Measurements from ENCODE around the gene ZC3H10.

ZC3H10 gene

DNA sequence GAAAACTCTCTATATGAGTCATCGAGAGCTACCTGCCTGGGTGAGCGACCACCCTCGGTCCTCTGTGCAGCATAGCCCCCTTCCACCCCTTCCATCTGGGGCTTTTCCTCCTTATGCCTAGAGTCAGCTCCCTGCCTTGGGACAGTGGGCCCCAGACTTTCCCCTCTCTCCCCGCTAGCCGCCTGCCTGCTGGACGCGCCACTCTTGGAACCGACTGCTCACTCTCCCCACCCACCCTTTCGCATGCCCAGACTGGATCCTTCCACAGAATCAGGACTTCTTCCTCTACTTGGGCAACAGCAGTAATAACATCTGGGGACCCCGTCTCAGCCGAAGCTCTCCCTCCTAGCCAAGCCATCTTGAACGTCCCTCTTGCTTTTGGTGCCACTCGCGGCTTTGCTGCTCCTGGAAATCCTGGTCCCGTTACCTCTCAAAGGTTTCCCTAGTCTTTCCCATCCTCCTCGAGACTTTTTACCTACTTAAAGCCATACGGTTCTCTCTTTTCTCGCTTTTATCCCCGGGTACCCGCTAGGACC lies 10.7 kb downstream of the ZC3H10 start:
- DNase-seq: no peak

DNA sequence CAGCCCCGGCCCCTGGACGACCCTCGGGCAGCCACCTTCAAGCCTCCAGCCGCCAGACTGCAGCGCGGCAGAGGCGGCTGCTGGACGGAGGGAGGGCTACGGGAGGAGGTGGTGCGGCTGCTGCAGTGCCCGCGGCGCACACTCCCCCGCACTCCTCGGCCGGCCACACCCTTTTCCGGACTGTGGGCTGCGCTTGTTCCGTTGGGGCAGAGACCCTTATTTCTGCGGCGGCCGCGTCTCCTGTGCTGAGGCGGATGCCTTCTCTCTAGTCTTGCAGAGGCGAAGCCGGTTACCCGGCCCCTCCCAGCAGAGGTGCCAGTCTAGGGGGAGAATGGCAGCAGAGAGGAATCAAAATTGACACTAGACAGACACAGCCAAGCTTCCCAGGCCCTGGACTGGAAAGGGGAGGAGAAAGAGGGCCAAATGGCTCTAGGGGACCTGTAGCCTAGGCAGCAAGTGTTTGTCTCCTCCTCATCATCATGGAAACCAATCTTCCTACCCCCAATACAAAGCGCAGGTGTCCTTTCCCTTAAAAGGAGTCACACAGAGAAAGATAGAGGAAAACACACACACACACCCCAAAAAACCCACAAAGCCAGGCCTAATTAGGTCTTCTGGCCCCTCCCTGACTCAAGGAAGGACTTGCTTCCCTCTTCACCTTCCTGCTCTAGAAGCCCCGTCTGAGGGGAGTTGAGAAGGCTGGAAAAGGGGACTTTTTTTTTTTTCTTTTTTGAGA lies 11.3 kb downstream of the ZC3H10 start:
- DNase-seq: peak; percentile 56

DNA sequence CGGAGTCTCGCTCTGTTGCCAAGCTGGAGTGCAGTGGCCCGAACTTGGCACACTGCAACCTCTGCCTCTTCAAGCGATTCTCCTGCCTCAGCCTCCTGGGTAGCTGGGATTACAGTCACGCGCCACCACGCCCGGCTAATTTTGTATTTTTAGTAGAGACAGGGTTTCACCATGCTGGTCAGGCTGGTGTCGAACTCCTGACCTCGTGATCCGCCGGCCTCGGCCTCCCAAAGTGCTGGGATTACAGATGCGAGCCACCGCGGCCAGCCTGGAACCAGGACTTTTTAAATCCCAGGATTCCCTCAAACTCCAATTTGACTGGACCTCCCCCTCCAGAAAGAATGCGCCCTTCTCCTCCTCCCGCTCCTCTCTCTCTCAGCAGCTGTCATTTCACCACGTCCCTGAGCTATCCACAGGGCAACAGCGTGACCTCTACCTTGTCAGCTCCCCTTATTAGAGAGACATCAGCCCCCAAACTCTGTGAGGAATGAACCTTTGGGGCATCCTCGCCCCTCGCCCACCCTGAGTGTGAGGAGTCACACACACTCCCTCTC lies 12.0 kb downstream of the ZC3H10 start:
- DNase-seq: no peak

DNA sequence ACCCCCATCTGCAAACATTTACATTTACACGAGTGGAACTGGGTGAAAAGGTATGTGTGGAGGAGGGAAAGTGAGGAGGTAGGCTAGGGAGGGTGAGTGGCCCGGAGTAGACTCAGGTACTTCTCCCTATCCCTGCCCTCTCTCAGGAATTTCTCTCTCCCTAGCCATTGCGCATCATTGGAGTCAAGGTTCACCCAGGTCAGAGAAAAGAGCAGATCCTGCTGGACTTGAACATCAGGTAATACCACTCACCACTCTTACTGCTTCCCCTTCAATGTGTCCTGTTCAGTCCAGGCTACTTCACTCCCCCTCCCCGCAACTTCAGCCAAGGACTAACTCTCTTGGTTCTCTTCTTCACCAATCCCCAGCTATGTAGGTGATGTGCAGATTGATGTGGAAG lies 12.8 kb downstream of the ZC3H10 start:
- no peak for DNase-seq

DNA sequence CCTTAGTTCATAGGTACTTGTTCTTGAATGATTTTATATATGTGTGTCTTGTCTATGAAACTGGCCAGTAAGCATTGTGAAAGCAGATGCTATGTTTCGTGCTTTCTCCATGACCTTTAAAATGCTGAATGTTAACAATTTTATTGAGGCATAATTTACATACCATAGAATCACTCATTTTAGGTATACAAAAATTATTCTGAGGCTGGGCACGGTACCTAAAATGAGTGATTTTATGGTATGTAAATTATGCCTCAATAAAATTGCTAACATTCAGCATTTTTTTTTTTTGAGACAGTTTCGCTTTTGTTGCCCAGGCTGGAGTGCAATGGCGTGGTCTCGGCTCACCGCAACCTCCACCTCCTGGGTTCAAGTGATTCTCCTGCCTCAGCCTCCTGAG lies 16.8 kb downstream of the ZC3H10 start:
- DNase-seq: no peak

DNA sequence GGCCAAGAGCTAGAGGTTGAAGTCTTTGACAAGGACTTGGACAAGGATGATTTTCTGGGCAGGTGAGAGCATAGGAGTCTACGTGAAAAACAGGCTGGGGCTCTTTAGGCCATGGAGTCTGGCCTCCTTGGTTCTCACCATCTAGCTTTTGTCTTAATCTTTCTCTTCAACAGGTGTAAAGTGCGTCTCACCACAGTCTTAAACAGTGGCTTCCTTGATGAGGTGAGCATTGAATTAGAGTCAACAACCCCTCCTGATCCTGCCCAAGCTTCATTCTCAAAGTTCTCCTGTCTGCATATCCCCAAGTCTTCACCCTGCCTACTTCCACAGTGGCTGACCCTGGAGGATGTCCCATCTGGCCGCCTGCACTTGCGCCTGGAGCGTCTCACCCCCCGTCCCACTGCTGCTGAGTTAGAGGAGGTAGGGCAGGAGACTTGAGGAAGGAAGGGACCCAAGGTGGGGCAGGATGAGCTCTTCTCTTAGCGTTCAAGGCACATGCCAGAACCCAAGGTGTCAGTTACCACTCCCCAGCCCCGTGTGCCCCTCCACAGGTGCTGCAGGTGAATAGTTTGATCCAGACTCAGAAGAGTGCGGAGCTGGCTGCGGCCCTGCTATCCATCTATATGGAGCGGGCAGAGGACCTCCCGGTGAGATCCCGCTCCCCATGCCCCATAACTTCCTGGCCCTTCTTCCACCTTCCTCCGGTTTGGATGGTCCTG lies 19.9 kb downstream of the ZC3H10 start:
- DNase-seq: no peak

DNA sequence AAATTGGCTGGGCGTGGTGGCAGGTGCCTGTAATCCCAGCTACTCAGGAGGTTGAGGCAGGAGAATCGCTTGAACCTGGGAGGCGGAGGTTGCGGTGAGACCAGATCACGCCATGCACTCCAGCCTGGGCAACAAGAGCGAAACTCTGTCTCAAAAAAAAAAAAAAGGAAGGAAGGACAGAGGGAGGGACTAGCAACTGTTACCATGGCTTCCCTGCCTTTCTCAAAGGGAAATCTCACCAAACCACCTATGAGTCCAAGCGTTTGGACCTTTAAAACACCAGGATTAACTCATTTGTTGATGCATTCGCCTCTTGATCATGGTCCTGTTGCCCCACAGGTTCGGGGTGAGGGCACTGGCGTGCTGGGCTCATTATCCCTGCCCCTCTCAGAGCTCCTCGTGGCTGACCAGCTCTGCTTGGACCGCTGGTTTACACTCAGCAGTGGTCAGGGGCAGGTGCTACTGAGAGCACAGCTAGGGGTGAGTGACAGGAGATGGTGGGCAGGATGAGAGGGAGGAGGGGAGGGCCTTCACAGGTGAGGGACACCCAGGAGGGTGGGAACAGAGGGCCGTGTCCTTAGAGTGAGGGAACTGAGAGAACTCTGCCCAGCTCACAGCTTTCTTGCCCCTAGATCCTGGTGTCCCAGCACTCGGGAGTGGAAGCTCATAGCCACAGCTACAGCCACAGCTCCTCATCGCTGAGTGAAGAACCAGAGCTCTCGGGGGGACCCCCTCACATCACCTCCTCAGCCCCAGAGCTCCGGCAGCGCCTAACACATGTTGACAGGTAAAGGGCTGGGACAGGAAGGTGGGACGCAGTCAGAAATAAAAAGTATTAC lies 24.1 kb downstream of the ZC3H10 start:
- no peak for DNase-seq

DNA sequence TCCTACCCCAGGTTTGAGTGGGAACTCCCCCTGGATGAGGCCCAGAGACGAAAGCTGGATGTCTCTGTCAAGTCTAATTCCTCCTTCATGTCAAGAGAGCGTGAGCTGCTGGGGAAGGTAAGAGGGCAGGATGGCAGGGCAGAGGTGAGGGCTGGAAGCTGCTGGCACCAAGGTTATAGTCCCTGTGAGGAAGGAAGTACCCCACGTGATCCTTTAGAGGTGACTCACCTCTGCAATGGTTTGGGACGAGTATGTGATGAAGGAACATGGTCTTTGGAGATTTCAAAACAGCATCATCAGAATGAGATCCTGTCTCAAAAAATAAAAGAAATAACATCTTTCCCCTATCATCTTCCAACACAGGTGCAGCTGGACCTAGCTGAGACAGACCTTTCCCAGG lies 25.2 kb downstream of the ZC3H10 start:
- no peak for DNase-seq

DNA sequence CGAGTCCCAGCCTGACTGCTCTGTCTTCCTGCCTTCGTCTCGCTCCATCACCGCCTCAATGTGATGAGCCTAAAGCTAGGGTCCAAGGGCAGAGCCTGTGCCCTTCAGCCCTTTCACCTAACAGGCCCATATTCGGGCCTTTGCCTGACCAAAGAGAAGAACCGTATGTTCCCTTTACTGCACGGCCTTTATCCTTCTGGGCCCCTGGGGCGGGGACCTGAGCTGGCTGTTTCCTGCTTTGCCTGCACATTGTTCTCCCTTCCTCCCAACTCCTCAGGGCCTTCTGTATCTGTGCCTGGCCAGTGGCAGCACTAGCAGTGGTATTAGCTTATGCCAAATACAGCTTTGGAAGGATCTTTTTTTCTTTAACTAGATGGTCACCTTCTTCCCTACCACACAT lies 25.8 kb downstream of the ZC3H10 start:
- no peak for DNase-seq

DNA sequence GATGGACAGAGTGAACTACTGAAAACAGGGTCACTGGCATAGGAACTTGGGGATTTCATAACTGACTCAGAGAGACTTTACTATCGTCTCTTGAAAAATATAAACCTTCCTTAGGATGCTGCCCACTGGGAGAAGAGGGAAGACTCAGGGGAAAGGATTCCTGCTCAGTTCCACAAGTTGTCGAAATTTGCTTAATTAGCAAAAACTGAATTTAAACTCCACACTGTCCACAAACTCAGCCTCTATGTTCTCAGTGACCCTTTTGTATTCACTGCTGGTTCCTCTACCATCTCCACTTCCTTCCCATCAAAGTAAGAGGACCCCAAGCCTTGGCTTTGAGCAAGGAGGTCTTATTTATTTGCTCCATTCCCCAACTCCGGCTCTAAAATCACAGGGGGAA lies 27.2 kb downstream of the ZC3H10 start:
- DNase-seq: no peak

DNA sequence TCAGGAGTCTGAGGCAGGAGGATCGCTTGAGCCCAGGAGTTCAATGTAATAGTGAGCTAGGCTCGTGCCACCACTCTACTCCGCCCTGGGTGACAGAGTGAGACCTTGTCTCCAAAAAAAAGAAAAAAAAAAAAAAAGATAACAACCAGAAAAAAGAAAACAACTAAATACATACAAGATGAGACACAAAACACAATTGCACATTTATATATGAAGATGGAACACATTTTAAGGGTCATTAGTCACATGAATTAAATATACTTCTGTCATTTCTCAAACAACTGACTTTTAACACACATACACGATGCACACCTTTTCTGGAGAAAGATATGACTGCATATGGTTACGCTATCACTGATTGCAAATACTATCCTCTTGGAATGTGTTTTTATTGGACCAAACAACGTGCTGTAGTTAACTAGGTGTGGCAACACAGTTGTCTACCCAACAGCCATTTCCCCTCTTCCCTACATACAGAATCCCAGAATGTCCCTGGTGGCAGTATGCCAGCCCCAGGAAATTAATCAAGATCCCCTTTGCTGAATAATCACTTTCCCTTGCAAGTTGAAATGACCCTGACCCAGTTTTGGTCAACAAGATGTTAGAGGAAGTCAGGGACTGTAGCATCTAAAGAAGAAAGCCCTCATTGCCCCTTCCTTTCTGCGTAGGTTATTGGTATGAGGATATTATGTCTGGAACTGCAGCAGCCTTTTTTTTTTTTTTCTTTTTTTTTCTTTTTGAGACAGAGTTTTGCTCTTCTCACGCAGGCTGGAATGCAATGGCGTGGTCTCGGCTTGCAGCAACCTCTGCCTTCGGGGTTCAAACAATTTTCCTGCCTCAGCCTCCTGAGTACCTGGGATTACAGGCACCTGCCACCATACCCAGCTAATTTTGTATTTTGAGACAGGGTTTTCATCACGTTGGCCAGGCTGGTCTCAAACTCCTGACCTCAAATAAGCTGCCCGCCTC lies 28.7 kb downstream of the ZC3H10 start:
- DNase-seq: no peak

DNA sequence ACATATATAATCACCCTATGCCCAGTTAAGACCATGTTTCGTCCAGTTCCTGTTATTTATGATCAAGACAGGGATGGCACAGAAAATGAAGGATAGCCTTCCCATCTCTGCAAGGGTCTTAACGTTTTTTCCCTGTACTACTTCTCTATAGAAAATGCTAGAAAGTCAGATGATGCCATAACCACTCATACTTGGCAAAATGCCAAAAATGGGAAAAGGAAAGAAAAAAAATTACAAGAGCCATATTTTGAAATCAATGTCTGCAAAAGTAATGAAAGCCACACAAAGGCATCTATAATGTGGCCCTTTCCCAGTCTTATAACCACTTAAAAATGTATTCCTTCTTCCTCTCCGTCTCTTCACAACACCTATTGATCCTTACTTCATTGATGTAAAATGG lies 32.5 kb downstream of the ZC3H10 start:
- DNase-seq: no peak

DNA sequence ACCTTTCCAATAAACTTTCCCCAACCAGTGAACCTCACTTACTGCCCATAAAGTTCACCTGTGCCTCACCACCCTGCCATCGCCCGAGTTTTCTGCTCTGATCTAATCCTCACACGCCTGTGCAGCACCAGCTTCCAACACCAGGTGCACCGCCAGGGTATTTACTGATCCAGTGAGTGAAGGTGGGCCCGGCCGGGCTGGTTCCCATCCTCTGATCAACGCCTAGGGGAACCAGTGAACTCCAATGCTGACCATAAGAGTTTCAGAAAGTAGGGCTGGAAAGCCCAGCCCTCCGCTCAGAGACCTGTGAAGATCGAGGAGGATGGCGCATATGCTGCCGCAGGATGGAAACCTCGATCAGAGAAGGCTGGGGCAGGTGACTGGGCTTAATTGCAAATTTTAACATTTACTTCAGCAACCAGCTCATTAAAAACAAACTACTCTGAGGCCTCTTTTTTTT lies 33.6 kb downstream of the ZC3H10 start:
- DNase-seq: peak; percentile 53

DNA sequence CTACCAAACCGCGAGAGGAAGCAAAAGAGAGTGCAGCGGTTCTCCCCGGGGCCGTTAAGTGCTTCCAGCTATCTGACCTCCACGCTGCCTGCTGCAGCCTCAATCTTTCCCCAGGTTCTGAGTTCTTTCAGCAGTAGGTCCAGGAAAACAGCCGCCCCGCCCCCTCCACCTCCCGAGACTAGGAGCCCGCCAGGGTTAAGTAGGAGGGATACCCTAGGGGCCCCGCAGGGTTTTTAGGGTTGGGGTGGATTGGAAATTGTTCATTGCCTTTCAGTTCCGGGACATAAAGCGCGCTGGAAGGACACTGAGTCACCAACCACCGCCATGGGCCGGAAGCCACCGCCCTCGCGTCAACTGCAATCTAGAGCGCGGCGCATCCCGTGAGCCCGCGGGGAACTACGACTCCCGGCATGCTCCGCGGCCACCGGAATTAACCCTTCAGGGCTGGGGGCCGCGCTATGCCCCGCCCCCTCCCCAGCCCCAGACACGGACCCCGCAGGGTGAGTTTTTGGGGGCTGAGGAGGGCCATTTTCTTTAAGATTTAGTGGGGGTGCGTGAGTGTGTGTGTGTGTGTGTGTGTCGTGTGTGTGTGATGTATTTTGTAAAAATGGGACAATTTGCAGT lies 34.2 kb downstream of the ZC3H10 start, which contains the start of gene MYL6B:
Gene MYL6B (plus strand): TSS at position 456 of the 624 bp plus-strand sequence. CDS start 1,332 bp downstream, outside the sequence.
- peak; percentile 91 for DNase-seq

DNA sequence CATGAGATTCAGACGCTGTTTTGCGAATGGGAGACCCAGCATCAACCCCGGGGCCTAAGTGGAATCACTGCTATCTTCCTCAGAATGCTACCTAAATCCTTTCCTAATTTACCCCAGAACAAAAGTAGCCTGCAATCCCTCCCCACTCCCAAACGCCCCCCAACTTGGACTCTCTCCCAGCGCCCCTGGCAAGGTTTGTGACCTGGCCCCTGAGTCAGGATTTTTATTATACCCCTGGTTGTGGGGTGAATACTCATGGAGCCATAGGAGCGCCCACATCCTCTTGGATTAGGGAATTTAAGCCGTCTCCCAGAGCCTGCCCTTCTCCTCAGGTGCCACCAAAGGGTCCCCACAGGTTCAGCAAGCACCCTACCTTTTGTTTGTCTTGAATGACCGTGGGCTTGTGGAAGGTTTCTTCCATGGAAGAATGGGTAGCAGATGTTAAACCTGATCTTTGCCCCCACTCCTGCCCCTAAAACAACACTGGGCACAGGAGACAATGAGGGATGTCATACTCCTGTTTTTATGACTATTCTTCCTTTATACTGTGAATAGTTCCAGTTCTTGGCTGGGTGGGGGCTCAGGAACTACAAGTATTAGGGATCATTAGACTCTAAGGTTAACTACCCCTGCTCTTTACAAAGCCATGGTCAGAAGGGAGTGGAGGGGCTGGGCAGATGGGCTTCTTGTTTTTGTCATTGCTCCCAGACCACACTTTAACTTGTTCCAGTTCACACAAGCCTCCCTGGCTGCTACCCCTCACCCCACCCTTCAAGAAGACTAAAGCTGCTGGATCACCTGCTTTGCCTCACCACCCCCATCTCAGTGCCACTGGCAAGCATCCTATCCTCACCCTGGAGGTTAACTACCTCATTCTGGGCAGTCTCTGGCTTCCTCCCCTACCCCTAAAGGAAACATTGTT lies 35.0 kb downstream of the ZC3H10 start:
- no peak for DNase-seq

DNA sequence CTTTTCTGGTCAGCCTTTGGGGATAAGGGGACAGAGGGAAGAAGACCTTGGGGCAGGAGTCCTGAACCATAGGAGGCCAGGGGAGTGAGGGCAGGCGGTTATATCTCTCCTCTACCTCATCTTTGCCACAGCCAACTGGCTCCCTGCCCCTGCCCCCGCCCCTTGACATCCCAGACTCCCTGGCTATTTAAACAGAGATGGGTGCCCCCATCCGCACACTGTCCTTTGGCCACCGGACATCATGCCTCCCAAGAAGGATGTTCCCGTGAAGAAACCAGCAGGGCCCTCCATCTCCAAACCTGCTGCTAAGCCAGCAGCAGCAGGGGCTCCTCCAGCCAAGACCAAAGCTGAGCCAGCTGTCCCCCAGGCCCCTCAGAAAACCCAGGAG lies 35.6 kb downstream of the ZC3H10 start:
- DNase-seq: no peak

DNA sequence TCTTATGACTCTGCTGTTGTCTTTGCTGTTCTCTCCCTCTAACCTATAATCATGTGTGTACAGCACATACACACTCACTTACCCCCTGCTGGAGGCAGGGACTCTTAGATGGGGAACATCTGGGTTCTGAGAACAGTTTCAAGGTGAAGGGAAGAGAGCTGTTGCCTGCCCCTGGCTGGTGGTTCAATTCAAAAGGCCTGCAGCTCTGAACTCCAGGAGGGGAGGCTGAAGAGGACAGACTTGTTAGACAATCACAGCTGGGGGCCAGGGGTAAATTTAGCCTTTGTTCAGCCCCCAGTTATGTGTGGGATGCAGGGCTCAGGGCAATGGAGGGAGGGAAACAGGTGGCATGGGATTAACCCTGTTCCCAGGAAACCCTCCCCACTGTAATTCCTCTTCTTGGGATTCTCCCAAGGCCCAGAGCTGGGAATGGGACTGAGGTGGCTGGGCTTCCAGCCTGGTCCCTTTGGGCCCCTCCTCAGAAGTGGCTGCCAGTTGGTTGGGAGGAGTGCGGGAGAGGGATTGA lies 36.2 kb downstream of the ZC3H10 start:
- DNase-seq: no peak

DNA sequence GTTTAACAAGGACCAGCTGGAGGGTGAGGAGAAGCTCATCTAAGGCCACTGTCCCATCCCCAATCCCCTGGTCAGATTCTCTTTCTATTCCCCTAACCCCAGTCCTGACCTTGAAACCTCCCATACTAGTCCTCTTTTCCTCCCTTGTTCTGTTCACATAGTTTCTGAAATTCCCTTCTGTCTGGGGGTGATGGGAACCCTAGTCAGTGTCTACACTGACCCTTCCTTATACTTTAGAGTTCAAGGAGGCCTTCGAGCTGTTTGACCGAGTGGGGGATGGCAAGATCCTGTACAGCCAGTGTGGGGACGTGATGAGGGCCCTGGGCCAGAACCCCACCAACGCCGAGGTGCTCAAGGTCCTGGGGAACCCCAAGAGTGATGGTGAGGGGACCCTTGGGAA lies 36.8 kb downstream of the ZC3H10 start:
- no peak for DNase-seq

DNA sequence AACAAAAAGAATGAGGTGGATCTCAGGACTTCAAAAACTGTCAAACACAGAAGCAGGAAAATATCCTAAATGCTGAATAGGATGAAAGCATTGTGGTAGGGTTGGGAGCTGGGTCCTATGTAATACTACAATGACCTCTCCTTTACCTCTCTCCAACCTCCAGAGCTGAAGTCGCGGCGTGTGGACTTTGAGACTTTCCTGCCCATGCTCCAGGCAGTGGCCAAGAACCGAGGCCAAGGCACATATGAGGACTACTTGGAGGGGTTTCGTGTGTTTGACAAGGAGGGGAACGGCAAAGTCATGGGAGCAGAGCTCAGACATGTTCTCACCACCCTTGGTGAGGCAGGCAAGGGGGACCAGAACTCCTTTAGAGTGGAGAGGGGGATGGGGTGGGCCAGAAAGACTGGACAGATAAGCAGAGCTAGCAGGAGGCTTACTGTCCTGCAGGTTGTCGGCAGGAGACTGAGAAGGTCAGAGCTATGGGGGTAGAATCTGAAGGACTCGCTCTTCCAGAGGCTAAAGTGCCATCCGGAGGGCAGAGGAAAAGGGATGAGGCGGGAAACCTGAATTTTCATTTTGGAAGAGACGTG lies 37.3 kb downstream of the ZC3H10 start:
- no peak for DNase-seq
